GM12878 (cell line): ENCODE results near the gene BAX. TPM values are rescaled to one million over a fixed set of nuclear protein-coding genes. Genes with fewer than 3 reads are reported as not detected.
A peak's percentile ranks its signal among the peaks of the same experiment; 100 is the strongest.

Experiments used
- DPF2 ChIP-seq: fragments of 450-650 bp; IDR thresholded peaks from 2 replicates; pipeline ENCODE4 v1.6.1; 2017; ENCODE audit warnings: mild to moderate bottlenecking
- EED ChIP-seq: sonication (generic); IDR thresholded peaks from 2 replicates; pipeline ENCODE4 v1.6.1; 2016; ENCODE audit warnings: antibody characterized with exemption, low read depth
- MTA3 ChIP-seq: IDR thresholded peaks from 2 replicates; pipeline ENCODE4 v1.6.1; 2012; ENCODE audit warnings: low read length, inconsistent platforms, borderline replicate concordance
- MXI1 ChIP-seq: fragments of 150-350 bp; IDR thresholded peaks from 2 replicates; pipeline ENCODE4 v1.6.1; 2011; ENCODE audit warnings: low read depth, mild to moderate bottlenecking, inconsistent platforms, low read length, improper control_type of control experiment
- PAX5 ChIP-seq: IDR thresholded peaks from 2 replicates; pipeline ENCODE4 v1.6.1; 2011; ENCODE audit warnings: low read depth, low read length, borderline replicate concordance
- PML ChIP-seq: IDR thresholded peaks from 2 replicates; pipeline ENCODE4 v1.6.1; 2012; ENCODE audit warnings: low read length, inconsistent platforms
- POU2F2 ChIP-seq: IDR thresholded peaks from 3 replicates; pipeline ENCODE4 v1.6.1; 2011; ENCODE audit warnings: low read depth, mild to moderate bottlenecking, low read length, borderline replicate concordance
- SMARCA5 ChIP-seq: fragments of 450-650 bp; IDR thresholded peaks from 2 replicates; pipeline ENCODE4 v1.6.1; 2017; ENCODE audit warnings: mild to moderate bottlenecking
- TAF1 ChIP-seq: IDR thresholded peaks from 2 replicates; pipeline ENCODE4 v1.6.1; 2011; ENCODE audit warnings: mild to moderate bottlenecking, low read depth, low read length, borderline replicate concordance
- ZBTB40 ChIP-seq: fragments of 450-650 bp; IDR thresholded peaks from 2 replicates; pipeline ENCODE4 v1.6.1; 2016; ENCODE audit warnings: mild to moderate bottlenecking, moderate library complexity, borderline replicate concordance
- polyA plus RNA-seq, 11 experiments: library from polyadenylated mRNA; depleted of rRNA in 4 of 11; unstranded in 6 of 11; stranded (reverse) in 5 of 11; fragments of >200 nt; fragmentation: Nextera tagmentation in 4 of 11; fragmentation: Illumina TruSeq in 1 of 11; extraction: Ambion mirVana in 4 of 11; extraction: Trizol in 1 of 11; gene quantifications; 1 replicate in 1 of 11; 2 replicates in 10 of 11; pipeline versions ENCODE4 v1.2.1 to v1.2.3, GENCODE V29; 2011 to 2016; ENCODE audit warnings: inconsistent platforms in 2 of 11, missing spikeins in 2 of 11, low read depth in 1 of 11
- total RNA-seq, 4 experiments: library from RNA; depleted of rRNA in 3 of 4; stranded (reverse); fragments of >200 nt in 3 of 4; fragmentation: Illumina TruSeq in 1 of 4; extraction: Trizol in 1 of 4; gene quantifications; 2 replicates each; pipeline versions ENCODE4 v1.2.1 to v1.2.3, GENCODE V29; 2013 to 2021
- TF ChIP-seq, protein P1 (sequence below): fragments of 450-650 bp; formaldehyde crosslinking; IDR thresholded peaks from 2 replicates; pipeline ENCODE4 v1.5.0; 2022; ENCODE audit warnings: mild to moderate bottlenecking, missing genetic modification characterization
- TF ChIP-seq, protein P2 (sequence below): fragments of 450-650 bp; IDR thresholded peaks from 2 replicates; pipeline ENCODE4 v1.6.1; 2017; ENCODE audit warnings: mild to moderate bottlenecking, moderate library complexity
- TF ChIP-seq, protein P3 (sequence below): fragments of 450-650 bp; IDR thresholded peaks from 2 replicates; pipeline ENCODE4 v1.6.1; 2017; ENCODE audit warnings: mild to moderate bottlenecking
- TF ChIP-seq, protein P4 (sequence below): fragments of 450-650 bp; IDR thresholded peaks from 2 replicates; pipeline ENCODE4 v1.6.1; 2016; ENCODE audit warnings: mild to moderate bottlenecking

Gene BAX
- total and polyA plus RNA-seq, 10 of the 15 experiments (the other 5 are each of a cell fraction or from before 2014, with no cell fraction given) = 7.2 to 221 (median 137) TPM

- TF ChIP-seq MXI1 = peak; percentile 96
- peak; percentile 93 for TF ChIP-seq DPF2
- TF ChIP-seq, protein P1, sequence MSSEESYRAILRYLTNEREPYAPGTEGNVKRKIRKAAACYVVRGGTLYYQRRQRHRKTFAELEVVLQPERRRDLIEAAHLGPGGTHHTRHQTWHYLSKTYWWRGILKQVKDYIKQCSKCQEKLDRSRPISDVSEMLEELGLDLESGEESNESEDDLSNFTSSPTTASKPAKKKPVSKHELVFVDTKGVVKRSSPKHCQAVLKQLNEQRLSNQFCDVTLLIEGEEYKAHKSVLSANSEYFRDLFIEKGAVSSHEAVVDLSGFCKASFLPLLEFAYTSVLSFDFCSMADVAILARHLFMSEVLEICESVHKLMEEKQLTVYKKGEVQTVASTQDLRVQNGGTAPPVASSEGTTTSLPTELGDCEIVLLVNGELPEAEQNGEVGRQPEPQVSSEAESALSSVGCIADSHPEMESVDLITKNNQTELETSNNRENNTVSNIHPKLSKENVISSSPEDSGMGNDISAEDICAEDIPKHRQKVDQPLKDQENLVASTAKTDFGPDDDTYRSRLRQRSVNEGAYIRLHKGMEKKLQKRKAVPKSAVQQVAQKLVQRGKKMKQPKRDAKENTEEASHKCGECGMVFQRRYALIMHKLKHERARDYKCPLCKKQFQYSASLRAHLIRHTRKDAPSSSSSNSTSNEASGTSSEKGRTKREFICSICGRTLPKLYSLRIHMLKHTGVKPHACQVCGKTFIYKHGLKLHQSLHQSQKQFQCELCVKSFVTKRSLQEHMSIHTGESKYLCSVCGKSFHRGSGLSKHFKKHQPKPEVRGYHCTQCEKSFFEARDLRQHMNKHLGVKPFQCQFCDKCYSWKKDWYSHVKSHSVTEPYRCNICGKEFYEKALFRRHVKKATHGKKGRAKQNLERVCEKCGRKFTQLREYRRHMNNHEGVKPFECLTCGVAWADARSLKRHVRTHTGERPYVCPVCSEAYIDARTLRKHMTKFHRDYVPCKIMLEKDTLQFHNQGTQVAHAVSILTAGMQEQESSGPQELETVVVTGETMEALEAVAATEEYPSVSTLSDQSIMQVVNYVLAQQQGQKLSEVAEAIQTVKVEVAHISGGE (CRISPR knock-in tag) = no peak
- peak; percentile 46; the same call in 1 of the 2 replicates for TF ChIP-seq PAX5
- TF ChIP-seq, protein P2, sequence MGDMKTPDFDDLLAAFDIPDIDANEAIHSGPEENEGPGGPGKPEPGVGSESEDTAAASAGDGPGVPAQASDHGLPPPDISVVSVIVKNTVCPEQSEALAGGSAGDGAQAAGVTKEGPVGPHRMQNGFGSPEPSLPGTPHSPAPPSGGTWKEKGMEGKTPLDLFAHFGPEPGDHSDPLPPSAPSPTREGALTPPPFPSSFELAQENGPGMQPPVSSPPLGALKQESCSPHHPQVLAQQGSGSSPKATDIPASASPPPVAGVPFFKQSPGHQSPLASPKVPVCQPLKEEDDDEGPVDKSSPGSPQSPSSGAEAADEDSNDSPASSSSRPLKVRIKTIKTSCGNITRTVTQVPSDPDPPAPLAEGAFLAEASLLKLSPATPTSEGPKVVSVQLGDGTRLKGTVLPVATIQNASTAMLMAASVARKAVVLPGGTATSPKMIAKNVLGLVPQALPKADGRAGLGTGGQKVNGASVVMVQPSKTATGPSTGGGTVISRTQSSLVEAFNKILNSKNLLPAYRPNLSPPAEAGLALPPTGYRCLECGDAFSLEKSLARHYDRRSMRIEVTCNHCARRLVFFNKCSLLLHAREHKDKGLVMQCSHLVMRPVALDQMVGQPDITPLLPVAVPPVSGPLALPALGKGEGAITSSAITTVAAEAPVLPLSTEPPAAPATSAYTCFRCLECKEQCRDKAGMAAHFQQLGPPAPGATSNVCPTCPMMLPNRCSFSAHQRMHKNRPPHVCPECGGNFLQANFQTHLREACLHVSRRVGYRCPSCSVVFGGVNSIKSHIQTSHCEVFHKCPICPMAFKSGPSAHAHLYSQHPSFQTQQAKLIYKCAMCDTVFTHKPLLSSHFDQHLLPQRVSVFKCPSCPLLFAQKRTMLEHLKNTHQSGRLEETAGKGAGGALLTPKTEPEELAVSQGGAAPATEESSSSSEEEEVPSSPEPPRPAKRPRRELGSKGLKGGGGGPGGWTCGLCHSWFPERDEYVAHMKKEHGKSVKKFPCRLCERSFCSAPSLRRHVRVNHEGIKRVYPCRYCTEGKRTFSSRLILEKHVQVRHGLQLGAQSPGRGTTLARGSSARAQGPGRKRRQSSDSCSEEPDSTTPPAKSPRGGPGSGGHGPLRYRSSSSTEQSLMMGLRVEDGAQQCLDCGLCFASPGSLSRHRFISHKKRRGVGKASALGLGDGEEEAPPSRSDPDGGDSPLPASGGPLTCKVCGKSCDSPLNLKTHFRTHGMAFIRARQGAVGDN = 0 out of 2 replicates have a peak, but pooled peaks have one; percentile 38
- TF ChIP-seq MTA3 = no peak
- TF ChIP-seq, protein P3, sequence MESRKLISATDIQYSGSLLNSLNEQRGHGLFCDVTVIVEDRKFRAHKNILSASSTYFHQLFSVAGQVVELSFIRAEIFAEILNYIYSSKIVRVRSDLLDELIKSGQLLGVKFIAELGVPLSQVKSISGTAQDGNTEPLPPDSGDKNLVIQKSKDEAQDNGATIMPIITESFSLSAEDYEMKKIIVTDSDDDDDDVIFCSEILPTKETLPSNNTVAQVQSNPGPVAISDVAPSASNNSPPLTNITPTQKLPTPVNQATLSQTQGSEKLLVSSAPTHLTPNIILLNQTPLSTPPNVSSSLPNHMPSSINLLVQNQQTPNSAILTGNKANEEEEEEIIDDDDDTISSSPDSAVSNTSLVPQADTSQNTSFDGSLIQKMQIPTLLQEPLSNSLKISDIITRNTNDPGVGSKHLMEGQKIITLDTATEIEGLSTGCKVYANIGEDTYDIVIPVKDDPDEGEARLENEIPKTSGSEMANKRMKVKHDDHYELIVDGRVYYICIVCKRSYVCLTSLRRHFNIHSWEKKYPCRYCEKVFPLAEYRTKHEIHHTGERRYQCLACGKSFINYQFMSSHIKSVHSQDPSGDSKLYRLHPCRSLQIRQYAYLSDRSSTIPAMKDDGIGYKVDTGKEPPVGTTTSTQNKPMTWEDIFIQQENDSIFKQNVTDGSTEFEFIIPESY = no peak
- TF ChIP-seq ZBTB40 = peak; percentile 95
- TF ChIP-seq TAF1 = peak; percentile 87
- peak; percentile 85; the same call in 1 of the 2 replicates for TF ChIP-seq SMARCA5
- TF ChIP-seq, protein P4, sequence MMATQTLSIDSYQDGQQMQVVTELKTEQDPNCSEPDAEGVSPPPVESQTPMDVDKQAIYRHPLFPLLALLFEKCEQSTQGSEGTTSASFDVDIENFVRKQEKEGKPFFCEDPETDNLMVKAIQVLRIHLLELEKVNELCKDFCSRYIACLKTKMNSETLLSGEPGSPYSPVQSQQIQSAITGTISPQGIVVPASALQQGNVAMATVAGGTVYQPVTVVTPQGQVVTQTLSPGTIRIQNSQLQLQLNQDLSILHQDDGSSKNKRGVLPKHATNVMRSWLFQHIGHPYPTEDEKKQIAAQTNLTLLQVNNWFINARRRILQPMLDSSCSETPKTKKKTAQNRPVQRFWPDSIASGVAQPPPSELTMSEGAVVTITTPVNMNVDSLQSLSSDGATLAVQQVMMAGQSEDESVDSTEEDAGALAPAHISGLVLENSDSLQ = peak; percentile 99
- TF ChIP-seq POU2F2 = peak; percentile 97
- TF ChIP-seq EED = peak; percentile 85
- peak; percentile 67 for TF ChIP-seq PML
Observed at GRCh38 chr19:48993175-48994034, 38.7 kb downstream of the BAX start, which contains the start of the genes GYS1 and RUVBL2 (continued).
